NT2/D1 (cell line): Measurements from ENCODE around the gene STARD9.

Source experiments
- DNase-seq: peaks from one replicate; pipeline ENCODE4 v3.0.0-alpha.2; 2011; ENCODE audit warnings: low read depth, low spot score
- H3K27me3 ChIP-seq: 2 replicates; pipeline ENCODE4 v1.6.0; 2011; ENCODE audit warnings: mild to moderate bottlenecking; ENCODE audit not compliant: insufficient read length, insufficient read depth
- H3K36me3 ChIP-seq: 2 replicates; pipeline ENCODE4 v1.6.1; 2011; ENCODE audit warnings: mild to moderate bottlenecking, low read length, mixed read lengths; ENCODE audit not compliant: insufficient read depth, insufficient read length
- H3K4me1 ChIP-seq: 2 replicates; pipeline ENCODE4 v1.5.1; 2011; ENCODE audit not compliant: insufficient read depth, insufficient read length
- H3K4me3 ChIP-seq: 2 replicates; pipeline ENCODE4 v1.5.1; 2011; ENCODE audit warnings: low read depth; ENCODE audit not compliant: insufficient read length
- H3K9ac ChIP-seq: 2 replicates; pipeline ENCODE4 v1.6.0; 2011; ENCODE audit warnings: low read depth; ENCODE audit not compliant: insufficient read length
- H3K9me3 ChIP-seq: 2 replicates; pipeline ENCODE4 v1.5.1; 2011; ENCODE audit warnings: mild to moderate bottlenecking, low read length; ENCODE audit not compliant: insufficient read depth
- SUZ12 ChIP-seq: IDR thresholded peaks from 2 replicates; pipeline ENCODE4 v1.6.1; 2011; ENCODE audit not compliant: insufficient read length, insufficient read depth; ENCODE audit errors: extremely low read depth
- YY1 ChIP-seq: IDR thresholded peaks from 2 replicates; pipeline ENCODE4 v1.6.1; 2011; ENCODE audit not compliant: insufficient read length, insufficient read depth
- ZNF274 ChIP-seq: IDR thresholded peaks from 2 replicates; pipeline ENCODE4 v1.6.1; 2011; ENCODE audit warnings: mild to moderate bottlenecking, low read depth, low read length

The STARD9 gene

GRCh38 chr15:42716125-42716524 lies 140.7 kb downstream of the STARD9 start:
- no peak overlapping the region for H3K4me3 ChIP-seq
- no peaks in the 10 kb centered on the region for H3K4me1 ChIP-seq
- DNase-seq: no peak
- H3K36me3 ChIP-seq: peaks cover 20% of the 10 kb centered on the region
- no peak for TF ChIP-seq YY1
- H3K9ac ChIP-seq: no peak overlapping the region
- H3K27me3 ChIP-seq: no peaks in the 10 kb centered on the region
- H3K9me3 ChIP-seq: no peaks in the 10 kb centered on the region

- Histone ChIP-seq H3K4me3 (no peak overlapping the region), H3K4me1 (no peaks in the 10 kb centered on the region), H3K36me3 (peaks cover 21% of the 10 kb centered on the region), H3K27me3 (no peaks in the 10 kb centered on the region), H3K9me3 (no peaks in the 10 kb centered on the region), H3K9ac (no peak overlapping the region)
- DNase-seq: no peak
- TF ChIP-seq YY1 (no peak), SUZ12 (no peak), ZNF274 (no peak)
These were observed 141.2 kb downstream of the STARD9 start for GRCh38 chr15:42716626-42717025.

- no peak overlapping the region for H3K9ac ChIP-seq
These were observed 143.6 kb downstream of the STARD9 start for GRCh38 chr15:42719043-42719442.

GRCh38 chr15:42720071-42720470 lies 144.7 kb downstream of the STARD9 start:
- no peak for TF ChIP-seq YY1
- no peak for TF ChIP-seq ZNF274
- no peak for TF ChIP-seq SUZ12
- Histone ChIP-seq H3K36me3 (peaks cover 53% of the 10 kb centered on the region), H3K9ac (no peak overlapping the region)

More at GRCh38 chr15:42719043-42719442, 143.6 kb downstream of the STARD9 start:
- TF ChIP-seq YY1: no peak
- TF ChIP-seq SUZ12: no peak
- TF ChIP-seq ZNF274: no peak
- no peak for DNase-seq
- H3K9me3 ChIP-seq: no peaks in the 10 kb centered on the region
- no peak overlapping the region for H3K4me3 ChIP-seq
- no peaks in the 10 kb centered on the region for H3K4me1 ChIP-seq
- H3K36me3 ChIP-seq: peaks cover 43% of the 10 kb centered on the region
- H3K27me3 ChIP-seq: no peaks in the 10 kb centered on the region

GRCh38 chr15:42721016-42721415 lies 145.6 kb downstream of the STARD9 start:
- H3K9ac ChIP-seq: no peak overlapping the region
- DNase-seq: no peak
- no peaks in the 10 kb centered on the region for H3K9me3 ChIP-seq
- H3K4me3 ChIP-seq: no peak overlapping the region
- H3K27me3 ChIP-seq: no peaks in the 10 kb centered on the region
- no peaks in the 10 kb centered on the region for H3K4me1 ChIP-seq
- TF ChIP-seq SUZ12 (no peak), ZNF274 (no peak), YY1 (no peak)
- peaks cover 60% of the 10 kb centered on the region for H3K36me3 ChIP-seq

More at GRCh38 chr15:42720071-42720470, 144.7 kb downstream of the STARD9 start:
- H3K9me3 ChIP-seq: no peaks in the 10 kb centered on the region
- H3K27me3 ChIP-seq: no peaks in the 10 kb centered on the region
- H3K4me3 ChIP-seq: no peak overlapping the region
- H3K4me1 ChIP-seq: no peaks in the 10 kb centered on the region
- no peak for DNase-seq

GRCh38 chr15:42721916-42722315 lies 146.5 kb downstream of the STARD9 start:
- Histone ChIP-seq H3K4me1 (no peaks in the 10 kb centered on the region), H3K36me3 (peaks cover 69% of the 10 kb centered on the region), H3K4me3 (no peak overlapping the region), H3K9me3 (no peaks in the 10 kb centered on the region), H3K9ac (no peak overlapping the region), H3K27me3 (no peaks in the 10 kb centered on the region)
- TF ChIP-seq ZNF274 (no peak), SUZ12 (no peak), YY1 (no peak)
- no peak for DNase-seq

GRCh38 chr15:42723068-42723467 lies 147.7 kb downstream of the STARD9 start:
- H3K9ac ChIP-seq: no peak overlapping the region
- H3K9me3 ChIP-seq: no peaks in the 10 kb centered on the region
- DNase-seq: no peak
- H3K27me3 ChIP-seq: no peaks in the 10 kb centered on the region
- no peak for TF ChIP-seq SUZ12
- TF ChIP-seq YY1: no peak
- no peak overlapping the region for H3K4me3 ChIP-seq
- H3K36me3 ChIP-seq: peaks cover 78% of the 10 kb centered on the region
- H3K4me1 ChIP-seq: no peaks in the 10 kb centered on the region

GRCh38 chr15:42724276-42724675 lies 148.9 kb downstream of the STARD9 start:
- Histone ChIP-seq H3K27me3 (no peaks in the 10 kb centered on the region), H3K9me3 (no peaks in the 10 kb centered on the region), H3K36me3 (peaks cover 86% of the 10 kb centered on the region), H3K9ac (no peak overlapping the region), H3K4me3 (no peak overlapping the region), H3K4me1 (peaks cover 3% of the 10 kb centered on the region)
- no peak for TF ChIP-seq YY1
- no peak for TF ChIP-seq ZNF274
- TF ChIP-seq SUZ12: no peak
- no peak for DNase-seq
